GM23338 (cell line): ENCODE results near the gene AMDHD1.

ENCODE experiments used
- CREB1 ChIP-seq: fragments of 250-450 bp; sonication (Bioruptor Pico); IDR thresholded peaks from 2 replicates; pipeline ENCODE4 v1.5.0; 2020; ENCODE audit warnings: low read depth, mild to moderate bottlenecking, moderate library complexity
- CTCF ChIP-seq, 2 experiments: fragments of 200-600 bp in 1 of 2; sonication (generic) in 1 of 2; conservative IDR thresholded peaks; 2 replicates each; pipeline versions ENCODE4 v1.5.1 to v1.6.1; 2016 to 2017; ENCODE audit warnings: antibody characterized with exemption in 2 of 2, low read depth in 2 of 2, mild to moderate bottlenecking in 2 of 2, moderate library complexity in 1 of 2
- EZH2 ChIP-seq: fragments of 200-600 bp; sonication (generic); IDR thresholded peaks from one replicate; pipeline ENCODE4 v1.8.0; 2017; ENCODE audit warnings: antibody characterized with exemption, mild to moderate bottlenecking, low read depth; ENCODE audit not compliant: unreplicated experiment
- EZH2phosphoT487 ChIP-seq: fragments of 200-600 bp; sonication (generic); IDR thresholded peaks from one replicate; pipeline ENCODE4 v1.8.1; 2018; ENCODE audit warnings: antibody characterized with exemption; ENCODE audit not compliant: unreplicated experiment
- JUNB ChIP-seq: IDR thresholded peaks from one replicate; pipeline ENCODE4 v1.6.1; 2016; ENCODE audit warnings: antibody characterized with exemption; ENCODE audit not compliant: unreplicated experiment
- POLR2AphosphoS5 ChIP-seq: IDR thresholded peaks from 2 replicates; pipeline ENCODE4 v1.6.1; 2016; ENCODE audit warnings: antibody characterized with exemption, low read depth
- REST ChIP-seq: IDR thresholded peaks from one replicate; pipeline ENCODE4 v1.6.1; 2018; ENCODE audit warnings: antibody characterized with exemption; ENCODE audit not compliant: unreplicated experiment
- ZNF114 ChIP-seq: fragments of 250-450 bp; sonication (Bioruptor Pico); IDR thresholded peaks from 2 replicates; pipeline ENCODE4 v1.5.0; 2020; ENCODE audit warnings: mild to moderate bottlenecking, moderate library complexity
- ZNF462 ChIP-seq: fragments of 250-450 bp; sonication (Bioruptor Pico); IDR thresholded peaks from 2 replicates; pipeline ENCODE4 v1.5.0; 2020; ENCODE audit warnings: mild to moderate bottlenecking, moderate library complexity

GRCh38 chr12:95989504-95990123 is 46.5 kb downstream of the AMDHD1 start:
- TF ChIP-seq CTCF (conservative IDR thresholded peaks at IDR 0.05; ENCODE audit: low read depth in 2 of 2) (no peak), EZH2 (no peak), POLR2AphosphoS5 (no peak), REST (no peak), JUNB (no peak), EZH2phosphoT487 (no peak), CREB1 (CRISPR knock-in tag) (no peak), ZNF114 (CRISPR knock-in tag) (no peak), ZNF462 (CRISPR knock-in tag) (no peak)
